ENCODE results near the gene RPL28. TPM values are rescaled to one million over a fixed set of nuclear protein-coding genes. Genes with fewer than 3 reads are reported as not detected.

Gene RPL28
- total RNA-seq, 1 experiment from 2014 or later, result 2,505 TPM

GRCh38 chr19:55407800-55408532 lies 22.2 kb downstream of the RPL28 start (continued):
- TF ChIP-seq ZNF532 (CRISPR knock-in tag; IDR thresholded peaks at IDR 0.05; ENCODE audit: borderline replicate concordance) (no peak), IRF1 (CRISPR knock-in tag; IDR thresholded peaks at IDR 0.05) (no peak), ZNF138 (CRISPR knock-in tag; conservative IDR thresholded peaks at IDR 0.05) (no peak), ATF2 (CRISPR knock-in tag; IDR thresholded peaks at IDR 0.05; ENCODE audit: borderline replicate concordance, low read depth) (peak; percentile 41; the same call in 1 of the 2 replicates), NFATC4 (CRISPR knock-in tag; IDR thresholded peaks at IDR 0.05) (0 out of 2 replicates have a peak, but pooled peaks have one; percentile 76), ESRRA (CRISPR knock-in tag; IDR thresholded peaks at IDR 0.05; ENCODE audit: borderline replicate concordance) (no peak), NFYB (CRISPR knock-in tag; conservative IDR thresholded peaks at IDR 0.05; ENCODE audit: low read depth) (peak; percentile 82), ZNF416 (CRISPR knock-in tag; IDR thresholded peaks at IDR 0.05) (no peak), ZNF219 (CRISPR knock-in tag; IDR thresholded peaks at IDR 0.05; ENCODE audit: borderline replicate concordance) (no peak), GRHL2 (CRISPR knock-in tag; IDR thresholded peaks at IDR 0.05; ENCODE audit: insufficient replicate concordance, severe bottlenecking) (no peak), ETV6 (CRISPR knock-in tag; IDR thresholded peaks at IDR 0.05) (peak; percentile 71), ZBTB43 (CRISPR knock-in tag; IDR thresholded peaks at IDR 0.05) (peak; percentile 90; the same call in 1 of the 2 replicates), FOXP4 (CRISPR knock-in tag; IDR thresholded peaks at IDR 0.05) (peak; percentile 62; the same call in 1 of the 2 replicates), EMX1 (CRISPR knock-in tag; IDR thresholded peaks at IDR 0.05) (0 out of 2 replicates have a peak, but pooled peaks have one; percentile 2), NR1H2 (CRISPR knock-in tag; IDR thresholded peaks at IDR 0.05) (no peak), E2F5 (CRISPR knock-in tag; IDR thresholded peaks at IDR 0.05) (peak; percentile 86; the same call in 1 of the 2 replicates), PRDM15 (CRISPR knock-in tag; IDR thresholded peaks at IDR 0.05) (no peak), SMAD3 (CRISPR knock-in tag; IDR thresholded peaks at IDR 0.05; ENCODE audit: borderline replicate concordance) (no peak), HMGA2 (CRISPR knock-in tag; IDR thresholded peaks at IDR 0.05) (no peak), RORB (CRISPR knock-in tag; IDR thresholded peaks at IDR 0.05) (no peak), GTF2I (CRISPR knock-in tag; conservative IDR thresholded peaks at IDR 0.05) (no peak), E2F1 (CRISPR knock-in tag; IDR thresholded peaks at IDR 0.05) (0 out of 2 replicates have a peak, but pooled peaks have one; percentile 43), JAZF1 (CRISPR knock-in tag; IDR thresholded peaks at IDR 0.05) (no peak)
